ENCODE measurements around the gene IFITM5.

DNA sequence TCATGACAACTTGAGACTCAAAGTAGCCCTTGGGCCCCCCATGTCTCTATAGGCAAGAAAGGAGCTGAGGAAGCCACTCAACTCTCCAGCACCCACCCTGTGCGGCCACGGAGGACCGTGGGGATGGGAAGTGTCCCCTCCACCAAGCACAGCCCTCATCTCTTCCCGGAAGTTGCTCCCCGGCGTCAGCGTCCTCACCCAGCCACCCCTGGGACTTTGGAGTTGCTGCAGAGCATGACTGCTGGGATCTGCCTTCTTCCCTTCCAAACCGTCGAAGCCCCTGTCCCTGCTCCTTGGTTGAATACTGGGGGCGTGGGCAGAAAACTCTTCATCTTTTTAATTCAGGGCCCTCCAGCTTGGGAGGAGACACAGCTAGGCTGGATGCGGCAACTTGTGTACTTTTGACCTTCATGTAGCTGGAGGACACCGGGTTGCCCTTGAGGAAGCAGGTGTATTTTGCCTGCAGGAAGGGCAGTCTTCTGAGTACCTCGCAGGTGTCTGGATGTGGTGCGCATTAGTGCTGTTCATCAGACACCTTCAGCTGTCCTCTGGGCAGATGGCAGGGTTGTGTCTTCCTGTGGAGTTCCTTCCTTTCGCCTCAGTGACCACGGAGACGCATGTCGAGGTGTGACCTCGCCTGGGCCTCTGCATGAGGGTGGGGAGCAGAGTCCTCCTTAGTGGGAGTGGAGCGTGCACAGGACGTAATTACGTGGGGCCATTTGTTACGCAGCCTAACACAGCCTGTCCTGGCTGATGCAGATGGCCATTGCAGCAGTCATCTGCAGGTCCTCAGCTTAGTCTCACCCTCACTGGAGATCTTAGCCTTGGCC lies 33.5 kb upstream of the IFITM5 start:
- TF ChIP-seq POLR2AphosphoS5 (IDR thresholded peaks at IDR 0.05), result no peak
- TF ChIP-seq, protein P1, sequence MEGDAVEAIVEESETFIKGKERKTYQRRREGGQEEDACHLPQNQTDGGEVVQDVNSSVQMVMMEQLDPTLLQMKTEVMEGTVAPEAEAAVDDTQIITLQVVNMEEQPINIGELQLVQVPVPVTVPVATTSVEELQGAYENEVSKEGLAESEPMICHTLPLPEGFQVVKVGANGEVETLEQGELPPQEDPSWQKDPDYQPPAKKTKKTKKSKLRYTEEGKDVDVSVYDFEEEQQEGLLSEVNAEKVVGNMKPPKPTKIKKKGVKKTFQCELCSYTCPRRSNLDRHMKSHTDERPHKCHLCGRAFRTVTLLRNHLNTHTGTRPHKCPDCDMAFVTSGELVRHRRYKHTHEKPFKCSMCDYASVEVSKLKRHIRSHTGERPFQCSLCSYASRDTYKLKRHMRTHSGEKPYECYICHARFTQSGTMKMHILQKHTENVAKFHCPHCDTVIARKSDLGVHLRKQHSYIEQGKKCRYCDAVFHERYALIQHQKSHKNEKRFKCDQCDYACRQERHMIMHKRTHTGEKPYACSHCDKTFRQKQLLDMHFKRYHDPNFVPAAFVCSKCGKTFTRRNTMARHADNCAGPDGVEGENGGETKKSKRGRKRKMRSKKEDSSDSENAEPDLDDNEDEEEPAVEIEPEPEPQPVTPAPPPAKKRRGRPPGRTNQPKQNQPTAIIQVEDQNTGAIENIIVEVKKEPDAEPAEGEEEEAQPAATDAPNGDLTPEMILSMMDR (IDR thresholded peaks at IDR 0.05), result no peak

All from suprapubic skin (tissue), 3 donors.